GM23338 (cell line): ENCODE measurements around the gene IDI1.

Source experiments
- POLR2AphosphoS5 ChIP-seq: IDR thresholded peaks from 2 replicates; pipeline ENCODE4 v1.6.1; 2016; ENCODE audit warnings: antibody characterized with exemption, low read depth
- TF ChIP-seq, protein P1 (sequence below), 2 experiments: fragments of 200-600 bp in 1 of 2; sonication (generic) in 1 of 2; conservative IDR thresholded peaks; 2 replicates each; pipeline versions ENCODE4 v1.5.1 to v1.6.1; 2016 to 2017; ENCODE audit warnings: antibody characterized with exemption in 2 of 2, low read depth in 2 of 2, mild to moderate bottlenecking in 2 of 2, moderate library complexity in 1 of 2

DNA sequence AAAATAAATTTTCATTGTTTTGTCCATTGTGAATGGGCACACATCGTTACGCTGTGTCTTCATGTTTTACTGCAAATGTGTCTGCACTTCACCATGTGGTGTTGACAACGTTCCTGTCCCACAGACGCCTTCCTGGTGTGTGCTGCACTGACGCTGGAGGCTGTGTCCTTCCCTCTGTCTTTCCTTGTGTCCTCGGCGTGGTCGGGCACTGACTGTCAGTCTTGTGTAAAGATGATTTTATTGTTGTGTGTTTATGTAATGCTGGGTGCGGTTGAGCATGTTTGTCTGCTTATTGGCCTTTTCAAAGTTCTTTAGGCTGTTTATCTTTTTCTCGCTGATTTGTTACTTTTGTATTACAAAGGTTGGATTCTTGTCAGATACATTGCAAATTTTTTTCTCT lies 41.3 kb downstream of the IDI1 start:
- TF ChIP-seq, protein P1, sequence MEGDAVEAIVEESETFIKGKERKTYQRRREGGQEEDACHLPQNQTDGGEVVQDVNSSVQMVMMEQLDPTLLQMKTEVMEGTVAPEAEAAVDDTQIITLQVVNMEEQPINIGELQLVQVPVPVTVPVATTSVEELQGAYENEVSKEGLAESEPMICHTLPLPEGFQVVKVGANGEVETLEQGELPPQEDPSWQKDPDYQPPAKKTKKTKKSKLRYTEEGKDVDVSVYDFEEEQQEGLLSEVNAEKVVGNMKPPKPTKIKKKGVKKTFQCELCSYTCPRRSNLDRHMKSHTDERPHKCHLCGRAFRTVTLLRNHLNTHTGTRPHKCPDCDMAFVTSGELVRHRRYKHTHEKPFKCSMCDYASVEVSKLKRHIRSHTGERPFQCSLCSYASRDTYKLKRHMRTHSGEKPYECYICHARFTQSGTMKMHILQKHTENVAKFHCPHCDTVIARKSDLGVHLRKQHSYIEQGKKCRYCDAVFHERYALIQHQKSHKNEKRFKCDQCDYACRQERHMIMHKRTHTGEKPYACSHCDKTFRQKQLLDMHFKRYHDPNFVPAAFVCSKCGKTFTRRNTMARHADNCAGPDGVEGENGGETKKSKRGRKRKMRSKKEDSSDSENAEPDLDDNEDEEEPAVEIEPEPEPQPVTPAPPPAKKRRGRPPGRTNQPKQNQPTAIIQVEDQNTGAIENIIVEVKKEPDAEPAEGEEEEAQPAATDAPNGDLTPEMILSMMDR (conservative IDR thresholded peaks at IDR 0.05; ENCODE audit: low read depth in 2 of 2) = no peak
- TF ChIP-seq POLR2AphosphoS5 = no peak
